ENCODE results near the gene CTDSPL. TPM values are rescaled to one million over a fixed set of nuclear protein-coding genes. Genes with fewer than 3 reads are reported as not detected.

CTDSPL gene
- total RNA-seq, 1 experiment from 2014 or later = 124 TPM

- Histone ChIP-seq H3F3A (ENCODE audit: insufficient read depth, low read depth) (no peaks in the 10 kb centered on the region; the same call in 1 of the 2 replicates), H3K4me2 (no peak overlapping the region), H4K20me1 (ENCODE audit: insufficient read depth) (no peaks in the 10 kb centered on the region), H3K27ac (no peak overlapping the region), H3K9me2 (ENCODE audit: insufficient read depth) (no peaks in the 10 kb centered on the region), H3K79me2 (ENCODE audit: low read depth) (no peaks in the 10 kb centered on the region), H2AFZ (no peak overlapping the region), H3K4me3 (no peak overlapping the region), H3K27me3 (ENCODE audit: insufficient read depth, low read depth) (no peaks in the 10 kb centered on the region), H3K36me3 (ENCODE audit: low read depth) (no peaks in the 10 kb centered on the region), H3K9me3 (ENCODE audit: insufficient read depth, low read depth) (no peaks in the 10 kb centered on the region), H3K4me1 (replicated peaks; ENCODE audit: insufficient read depth) (no peaks in the 10 kb centered on the region)
- CTCF ChIA-PET = interaction anchor here (0.7 kb wide), 1 partner anchor 29 kb away, joined by 4 read pairs; no protein-coding TSS in a partner anchor
- DNase-seq = peak in 1 of 2 experiments; percentile 48
- TF ChIP-seq, protein P1, sequence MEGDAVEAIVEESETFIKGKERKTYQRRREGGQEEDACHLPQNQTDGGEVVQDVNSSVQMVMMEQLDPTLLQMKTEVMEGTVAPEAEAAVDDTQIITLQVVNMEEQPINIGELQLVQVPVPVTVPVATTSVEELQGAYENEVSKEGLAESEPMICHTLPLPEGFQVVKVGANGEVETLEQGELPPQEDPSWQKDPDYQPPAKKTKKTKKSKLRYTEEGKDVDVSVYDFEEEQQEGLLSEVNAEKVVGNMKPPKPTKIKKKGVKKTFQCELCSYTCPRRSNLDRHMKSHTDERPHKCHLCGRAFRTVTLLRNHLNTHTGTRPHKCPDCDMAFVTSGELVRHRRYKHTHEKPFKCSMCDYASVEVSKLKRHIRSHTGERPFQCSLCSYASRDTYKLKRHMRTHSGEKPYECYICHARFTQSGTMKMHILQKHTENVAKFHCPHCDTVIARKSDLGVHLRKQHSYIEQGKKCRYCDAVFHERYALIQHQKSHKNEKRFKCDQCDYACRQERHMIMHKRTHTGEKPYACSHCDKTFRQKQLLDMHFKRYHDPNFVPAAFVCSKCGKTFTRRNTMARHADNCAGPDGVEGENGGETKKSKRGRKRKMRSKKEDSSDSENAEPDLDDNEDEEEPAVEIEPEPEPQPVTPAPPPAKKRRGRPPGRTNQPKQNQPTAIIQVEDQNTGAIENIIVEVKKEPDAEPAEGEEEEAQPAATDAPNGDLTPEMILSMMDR (conservative IDR thresholded peaks at IDR 0.05) = peak; percentile 81
- TF ChIP-seq EZH2 (IDR thresholded peaks at IDR 0.05; ENCODE audit: low read depth) = no peak
- intact Hi-C loops (cut with micrococcal nuclease; ENCODE audit: unreplicated experiment) = loop anchor here (1.0 to 10.0 kb wide), 4 partner anchors 29 to 654 kb away; partner anchors contain the start of genes ACAA1, MYD88 and XYLB
- BruUV-seq (replicated peaks) = no TSS peak
- POLR2A ChIA-PET (ENCODE audit: unreplicated experiment) = interaction anchor here (0.6 kb wide), 1 partner anchor 107 kb away, joined by 3 read pairs; no protein-coding TSS in a partner anchor
These were observed 141.7 kb downstream of the CTDSPL start for GRCh38 chr3:38003371-38003816.

- H3K79me2 ChIP-seq (ENCODE audit: low read depth) = no peaks in the 10 kb centered on the region
- H2AFZ ChIP-seq = no peak overlapping the region
- no peaks in the 10 kb centered on the region for H3K9me2 ChIP-seq (ENCODE audit: insufficient read depth)
- H4K20me1 ChIP-seq (ENCODE audit: insufficient read depth) = no peaks in the 10 kb centered on the region
- H3K9me3 ChIP-seq (ENCODE audit: insufficient read depth, low read depth) = no peaks in the 10 kb centered on the region
- no peak for DNase-seq
- no peak overlapping the region for H3K4me2 ChIP-seq
- no peaks in the 10 kb centered on the region; the same call in 1 of the 2 replicates for H3F3A ChIP-seq (ENCODE audit: insufficient read depth, low read depth)
- no TSS peak for BruUV-seq (replicated peaks)
- POLR2A ChIA-PET (ENCODE audit: unreplicated experiment) = interaction anchor here (0.6 kb wide), 1 partner anchor 106 kb away, joined by 3 read pairs; no protein-coding TSS in a partner anchor
- H3K4me1 ChIP-seq (replicated peaks; ENCODE audit: insufficient read depth) = no peaks in the 10 kb centered on the region
- H3K27me3 ChIP-seq (ENCODE audit: insufficient read depth, low read depth) = no peaks in the 10 kb centered on the region
- CTCF ChIA-PET = interaction anchor here (0.7 kb wide), 1 partner anchor 30 kb away, joined by 4 read pairs; no protein-coding TSS in a partner anchor
- intact Hi-C loops (cut with micrococcal nuclease; ENCODE audit: unreplicated experiment) = loop anchor here (1.0 to 10.0 kb wide), 7 partner anchors 30 to 653 kb away; partner anchors contain the start of genes ACAA1, MYD88 and XYLB
- TF ChIP-seq EZH2 (IDR thresholded peaks at IDR 0.05; ENCODE audit: low read depth) = no peak
- TF ChIP-seq, protein P1 (conservative IDR thresholded peaks at IDR 0.05) = no peak
- H3K36me3 ChIP-seq (ENCODE audit: low read depth) = no peaks in the 10 kb centered on the region
- H3K27ac ChIP-seq = no peak overlapping the region
- no peak overlapping the region for H3K4me3 ChIP-seq
These were observed 142.2 kb downstream of the CTDSPL start for GRCh38 chr3:38003817-38004414.

DNA sequence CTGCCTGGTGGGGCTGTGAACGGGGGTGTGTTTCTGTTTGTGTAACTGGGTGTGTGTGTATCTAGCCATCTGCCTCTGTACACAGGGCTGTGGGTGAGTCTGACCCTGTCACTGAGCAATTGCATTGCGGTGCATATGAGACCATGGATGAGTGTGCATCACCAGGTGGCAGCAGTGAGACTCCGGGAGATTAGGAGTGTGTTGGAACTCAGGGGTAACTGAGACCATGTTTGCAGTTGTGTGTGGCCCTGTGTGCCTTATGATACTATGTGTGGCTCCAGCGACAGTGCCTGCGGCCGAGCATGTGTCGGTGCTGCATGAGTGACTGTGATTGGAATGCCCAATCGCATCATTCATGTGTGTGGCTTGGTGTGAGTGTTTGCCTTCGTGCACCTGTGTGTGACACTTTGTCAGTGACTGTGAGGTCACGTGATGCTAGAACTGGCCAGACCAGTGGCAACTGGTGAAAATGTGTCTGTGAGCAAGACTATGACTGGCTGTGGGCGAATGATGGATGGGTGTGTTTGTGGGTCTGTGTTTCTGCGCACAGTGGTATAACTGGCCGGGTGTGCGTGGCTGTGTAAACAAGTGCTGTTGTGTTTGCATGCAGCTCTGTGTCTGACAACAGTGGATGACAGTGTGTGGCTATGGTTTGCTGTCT lies 142.9 kb downstream of the CTDSPL start:
- BruUV-seq (replicated peaks) = no TSS peak
- H3K4me2 ChIP-seq = no peak overlapping the region
- peak; percentile 68 to 70 for DNase-seq

More for the DNA sequence above, 142.9 kb downstream of the CTDSPL start:
- no peaks in the 10 kb centered on the region for H3K9me3 ChIP-seq (ENCODE audit: insufficient read depth, low read depth)
- H3K4me3 ChIP-seq = no peak overlapping the region
- CTCF ChIA-PET = interaction anchor here (0.7 kb wide), 1 partner anchor 30 kb away, joined by 4 read pairs; no protein-coding TSS in a partner anchor
- POLR2A ChIA-PET (ENCODE audit: unreplicated experiment) = no interaction called here
- H4K20me1 ChIP-seq (ENCODE audit: insufficient read depth) = no peaks in the 10 kb centered on the region
- H3K79me2 ChIP-seq (ENCODE audit: low read depth) = no peaks in the 10 kb centered on the region
- intact Hi-C loops (cut with micrococcal nuclease; ENCODE audit: unreplicated experiment) = loop anchor here (1.0 to 10.0 kb wide), 6 partner anchors 36 to 653 kb away; partner anchors contain the start of genes ACAA1, MYD88 and XYLB
- no peaks in the 10 kb centered on the region for H3K9me2 ChIP-seq (ENCODE audit: insufficient read depth)
- H3K36me3 ChIP-seq (ENCODE audit: low read depth) = no peaks in the 10 kb centered on the region
- no peaks in the 10 kb centered on the region; the same call in 1 of the 2 replicates for H3F3A ChIP-seq (ENCODE audit: insufficient read depth, low read depth)
- H2AFZ ChIP-seq = no peak overlapping the region
- H3K27me3 ChIP-seq (ENCODE audit: insufficient read depth, low read depth) = no peaks in the 10 kb centered on the region
- H3K27ac ChIP-seq = no peak overlapping the region
- no peak for TF ChIP-seq EZH2 (IDR thresholded peaks at IDR 0.05; ENCODE audit: low read depth)
- TF ChIP-seq, protein P1 (conservative IDR thresholded peaks at IDR 0.05) = peak; percentile 75
- no peaks in the 10 kb centered on the region for H3K4me1 ChIP-seq (replicated peaks; ENCODE audit: insufficient read depth)

Measured in PC-9 (cell line).